HepG2 (cell line): ENCODE measurements around the gene ZNF528. TPM values are rescaled to one million over a fixed set of nuclear protein-coding genes. Genes with fewer than 3 reads are reported as not detected.

Experiments used
- ATAC-seq: fragments of 200-7000 bp; cut with Tn5 transposase; 3 replicates; pipeline ENCODE4 v1.9.1; 2020; ENCODE audit warnings: mild to moderate bottlenecking, moderate library complexity
- BruUV-seq: library from RNA; stranded (reverse); fragments of 400-500 nt; replicated peaks from 2 replicates; lab custom pipeline; 2021; lab: Mats Ljungman, UMichigan
- CTCF ChIA-PET: fragments of 300-600 bp; formaldehyde crosslinking; extraction: SDS; loops from one replicate; lab custom pipeline; 2021; ENCODE audit warnings: low total read pairs, inconsistent platforms, low intra/inter-chr PET ratio; lab: Yijun Ruan, JAX
- POLR2A ChIA-PET: fragments of 350-600 bp; sonication (Branson Sonifier 250); formaldehyde crosslinking; loops from one replicate; lab custom pipeline; 2020; ENCODE audit warnings: antibody characterized with exemption, inconsistent platforms; lab: Yijun Ruan, JAX
- DNase-seq: peaks from one replicate; pipeline ENCODE4 v3.0.0-alpha.2; 2015; ENCODE audit warnings: low spot score
- FAIRE-seq: peaks from 3 replicates; lab custom pipeline; 2011; peaks lifted over from hg19 to GRCh38; lab: Jason Lieb, UNC
- H2AFZ ChIP-seq: one replicate; pipeline ENCODE4 v1.6.1; 2011; ENCODE audit warnings: low read length, inconsistent platforms
- H3K27ac ChIP-seq: fragments of 300-600 bp; 3 replicates; pipeline ENCODE4 v1.8.0; 2011; ENCODE audit warnings: mixed run types, mild to moderate bottlenecking, mixed read lengths, low read length, inconsistent platforms; ENCODE audit not compliant: insufficient read depth; ENCODE audit errors: extremely low read length
- H3K27me3 ChIP-seq, 2 experiments: fragments of 200-600 bp in 1 of 2; 2 replicates in 1 of 2; 3 replicates in 1 of 2; pipeline versions ENCODE4 v1.6.0 to v1.8.0; 2011; ENCODE audit warnings: low read length in 2 of 2, mild to moderate bottlenecking in 2 of 2, moderate library complexity in 2 of 2, inconsistent platforms in 1 of 2; ENCODE audit not compliant: insufficient read depth in 2 of 2, control insufficient read depth in 1 of 2
- H3K36me3 ChIP-seq, 2 experiments: fragments of 200-600 bp in 1 of 2; replicated peaks in 1 of 2; 2 replicates in 1 of 2; 3 replicates in 1 of 2; pipeline versions ENCODE4 v1.5.1 to v1.8.0; 2011; ENCODE audit warnings: low read length in 2 of 2, inconsistent platforms in 1 of 2; ENCODE audit not compliant: insufficient read depth in 2 of 2, control insufficient read depth in 1 of 2
- H3K4me1 ChIP-seq: 2 replicates; pipeline ENCODE4 v1.5.1; 2012; ENCODE audit warnings: low read length, inconsistent platforms; ENCODE audit not compliant: insufficient read depth
- H3K4me2 ChIP-seq: 2 replicates; pipeline ENCODE4 v1.6.0; 2011; ENCODE audit warnings: low read depth, low read length, inconsistent platforms
- H3K4me3 ChIP-seq, 3 experiments: fragments of 200-600 bp in 1 of 3; sonication (generic), shearing (Covaris generic) in 1 of 3; replicated peaks in 1 of 3; 2 replicates each; pipeline ENCODE4 v1.5.1; 2011 to 2016; ENCODE audit warnings: low read length in 3 of 3, inconsistent platforms in 2 of 3, low read depth in 2 of 3, mild to moderate bottlenecking in 2 of 3, control low read depth in 1 of 3, mixed read lengths in 1 of 3; ENCODE audit not compliant: insufficient read depth in 1 of 3
- H3K79me2 ChIP-seq: one replicate; pipeline ENCODE4 v1.6.1; 2011; ENCODE audit warnings: low read length, inconsistent platforms; ENCODE audit not compliant: insufficient read depth
- H3K9ac ChIP-seq: 2 replicates; pipeline ENCODE4 v1.6.0; 2011; ENCODE audit warnings: mild to moderate bottlenecking, low read depth, low read length, inconsistent platforms; ENCODE audit not compliant: insufficient read depth
- H3K9me3 ChIP-seq: 2 replicates; pipeline ENCODE4 v1.5.1; 2012; ENCODE audit warnings: mild to moderate bottlenecking, low read length
- H4K20me1 ChIP-seq: 2 replicates; pipeline ENCODE4 v1.6.0; 2011; ENCODE audit warnings: inconsistent platforms, mild to moderate bottlenecking, low read length, moderate library complexity; ENCODE audit not compliant: insufficient read depth
- ATM ChIP-seq: fragments of 450-650 bp; IDR thresholded peaks from 2 replicates; pipeline ENCODE4 v1.7.1; 2017; ENCODE audit warnings: mild to moderate bottlenecking, borderline replicate concordance
- STAG1 ChIP-seq: sonication (generic); formaldehyde crosslinking; IDR thresholded peaks from 2 replicates; pipeline ENCODE4 v1.4.0; 2020; ENCODE audit warnings: missing genetic modification reagents
- WGBS: methylation state at CpG from one replicate; pipeline ENCODE4 v1.1.6; 2017; ENCODE audit warnings: low lambda C conversion rate; 5-methylcytosine and 5-hydroxymethylcytosine counted together
- in situ Hi-C: cut with HindIII; loops from 2 replicates; pipeline ENCODE4 v1.10.0; 2017; ENCODE audit warnings: low pct_unique_long_range_greater_than_20kb; ENCODE audit not compliant: extremely low pct_ligation_motif_present
- intact Hi-C: fragments of 100-400 bp; cut with micrococcal nuclease; formaldehyde crosslinking; loops from one replicate; pipeline ENCODE4 v1.10.0; 2022; ENCODE audit not compliant: unreplicated experiment
- polyA plus RNA-seq, 8 experiments: library from polyadenylated mRNA; depleted of rRNA in 3 of 8; stranded (reverse) in 7 of 8; unstranded in 1 of 8; fragments of >200 nt; fragmentation: Illumina TruSeq in 4 of 8; extraction: Trizol in 4 of 8; gene quantifications; 2 replicates each; pipeline versions ENCODE4 v1.2.1 to v1.2.3, GENCODE V29; 2011 to 2016; ENCODE audit warnings: low read depth in 4 of 8, missing spikeins in 1 of 8, mixed read lengths in 1 of 8; ENCODE audit not compliant: insufficient read depth in 1 of 8
- small RNA-seq, 3 experiments: library from RNA; depleted of rRNA; stranded (forward); fragments of <200 nt; gene quantifications; one replicate each; pipeline ENCODE3, GENCODE V24; 2012; ENCODE audit warnings: low read depth in 2 of 3, low replicate concordance in 1 of 3; ENCODE audit not compliant: insufficient read length in 3 of 3, insufficient read depth in 2 of 3
- total RNA-seq, 5 experiments: library from RNA; depleted of rRNA; stranded (reverse); fragments of >200 nt; fragmentation: Illumina TruSeq; extraction: Trizol; gene quantifications; 2 replicates each; pipeline ENCODE4 v1.2.3, GENCODE V29; 2016; ENCODE audit warnings: low read depth in 1 of 5
- TF ChIP-seq, protein P1 (sequence below): sonication (generic); formaldehyde crosslinking; IDR thresholded peaks from 2 replicates; pipeline ENCODE4 v1.5.0; 2020; ENCODE audit warnings: mild to moderate bottlenecking, missing genetic modification reagents, moderate library complexity

The ZNF528 gene
- total and polyA plus RNA-seq, 2 of the 13 experiments (the other 11 are each of a cell fraction or from before 2014, with no cell fraction given) = 4.1 to 10.0 TPM

- H3K4me3 ChIP-seq = no peak overlapping the region
- H2AFZ ChIP-seq = no peak overlapping the region
- no TSS peak for BruUV-seq
- H3K27ac ChIP-seq = no peak overlapping the region
- DNase-seq (peak; percentile 24), FAIRE-seq (no peak), ATAC-seq (no peak)
- H4K20me1 ChIP-seq = no peaks in the 10 kb centered on the region
- H3K9ac ChIP-seq = no peak overlapping the region
- H3K27me3 ChIP-seq = no peaks in the 10 kb centered on the region
- no peaks in the 10 kb centered on the region for H3K79me2 ChIP-seq
- POLR2A ChIA-PET = no interaction called here
- peaks cover 96% of the 10 kb centered on the region for H3K9me3 ChIP-seq
- CTCF ChIA-PET = interaction anchor here (1.3 kb wide), 1 partner anchor 217 kb away, joined by 9 read pairs; no protein-coding TSS in a partner anchor
- intact Hi-C loops (no loop called here), in situ Hi-C loops (no loop called here)
- H3K4me1 ChIP-seq = no peaks in the 10 kb centered on the region
- no peaks in the 10 kb centered on the region for H3K36me3 ChIP-seq
- TF ChIP-seq, protein P1, sequence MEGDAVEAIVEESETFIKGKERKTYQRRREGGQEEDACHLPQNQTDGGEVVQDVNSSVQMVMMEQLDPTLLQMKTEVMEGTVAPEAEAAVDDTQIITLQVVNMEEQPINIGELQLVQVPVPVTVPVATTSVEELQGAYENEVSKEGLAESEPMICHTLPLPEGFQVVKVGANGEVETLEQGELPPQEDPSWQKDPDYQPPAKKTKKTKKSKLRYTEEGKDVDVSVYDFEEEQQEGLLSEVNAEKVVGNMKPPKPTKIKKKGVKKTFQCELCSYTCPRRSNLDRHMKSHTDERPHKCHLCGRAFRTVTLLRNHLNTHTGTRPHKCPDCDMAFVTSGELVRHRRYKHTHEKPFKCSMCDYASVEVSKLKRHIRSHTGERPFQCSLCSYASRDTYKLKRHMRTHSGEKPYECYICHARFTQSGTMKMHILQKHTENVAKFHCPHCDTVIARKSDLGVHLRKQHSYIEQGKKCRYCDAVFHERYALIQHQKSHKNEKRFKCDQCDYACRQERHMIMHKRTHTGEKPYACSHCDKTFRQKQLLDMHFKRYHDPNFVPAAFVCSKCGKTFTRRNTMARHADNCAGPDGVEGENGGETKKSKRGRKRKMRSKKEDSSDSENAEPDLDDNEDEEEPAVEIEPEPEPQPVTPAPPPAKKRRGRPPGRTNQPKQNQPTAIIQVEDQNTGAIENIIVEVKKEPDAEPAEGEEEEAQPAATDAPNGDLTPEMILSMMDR (CRISPR knock-in tag) = peak; percentile 49
- TF ChIP-seq ATM (no peak), STAG1 (CRISPR knock-in tag) (peak; percentile 54)
- WGBS = 55% methylated on average over 13 of the region's 14 CpGs
- H3K4me2 ChIP-seq = no peak overlapping the region
Observed at GRCh38 chr19:52464798-52465470, 67.3 kb downstream of the ZNF528 start.

Small RNA genes lying within 50 kb of the gene (small RNA-seq; reads per million reads assigned to genes)
- gene AC010332.1 = 0 reads per million in 3 experiments

Other genes with a start within 250 kb of the ZNF528 start
- 5.3 and 5.8 TPM in 2 replicates for gene ZNF836, start 226.2 kb upstream of the ZNF528 start, total RNA-seq (2016; rRNA removed; fragmentation: Illumina TruSeq; extraction: Trizol)
- 1.6 and 1.7 TPM in 2 replicates for gene ZNF836, start 226.2 kb upstream of the ZNF528 start, polyA plus RNA-seq (2011; rRNA removed)
- 130 and 141 TPM in 2 replicates for gene PPP2R1A, start 207.8 kb upstream of the ZNF528 start, total RNA-seq (2016; rRNA removed; fragmentation: Illumina TruSeq; extraction: Trizol)
- gene PPP2R1A, start 207.8 kb upstream of the ZNF528 start, polyA plus RNA-seq (2011; rRNA removed) = 86.7 and 106 TPM in 2 replicates
- gene ZNF766, start 128.3 kb upstream of the ZNF528 start, total RNA-seq (2016; rRNA removed; fragmentation: Illumina TruSeq; extraction: Trizol) = 10.3 and 15.8 TPM in 2 replicates
- 4.2 and 5.2 TPM in 2 replicates for gene ZNF766, start 128.3 kb upstream of the ZNF528 start, polyA plus RNA-seq (2011; rRNA removed)
- gene ZNF480, start 100.7 kb upstream of the ZNF528 start, total RNA-seq (2016; rRNA removed; fragmentation: Illumina TruSeq; extraction: Trizol) = 9.6 and 22.2 TPM in 2 replicates
- 2.1 and 3.0 TPM in 2 replicates for gene ZNF480, start 100.7 kb upstream of the ZNF528 start, polyA plus RNA-seq (2011; rRNA removed)
- 0.60 and 0.69 TPM in 2 replicates for gene ZNF610, start 61.6 kb upstream of the ZNF528 start, total RNA-seq (2016; rRNA removed; fragmentation: Illumina TruSeq; extraction: Trizol)
- 0.32 and 0.47 TPM in 2 replicates for gene ZNF610, start 61.6 kb upstream of the ZNF528 start, polyA plus RNA-seq (2011; rRNA removed)
- 0.18 TPM in 1 of 2 replicates, not detected in the other for gene ZNF880, start 27.9 kb upstream of the ZNF528 start, total RNA-seq (2016; rRNA removed; fragmentation: Illumina TruSeq; extraction: Trizol)
- gene ZNF880, start 27.9 kb upstream of the ZNF528 start, polyA plus RNA-seq (2011; rRNA removed) = 0.03 and 0.10 TPM in 2 replicates
- 0.04 TPM in 1 of 2 replicates, not detected in the other for gene ZNF534, start 31.3 kb downstream of the ZNF528 start, total RNA-seq (2016; rRNA removed; fragmentation: Illumina TruSeq; extraction: Trizol)
- gene ZNF534, start 31.3 kb downstream of the ZNF528 start, polyA plus RNA-seq (2011; rRNA removed) = 0.08 TPM in 1 of 2 replicates, not detected in the other
- gene ZNF578, start 55.7 kb downstream of the ZNF528 start, total RNA-seq (2016; rRNA removed; fragmentation: Illumina TruSeq; extraction: Trizol) = not detected in 2 replicates
- gene ZNF578, start 55.7 kb downstream of the ZNF528 start, polyA plus RNA-seq (2011; rRNA removed) = not detected in 2 replicates
- gene ZNF808, start 129.8 kb downstream of the ZNF528 start, total RNA-seq (2016; rRNA removed; fragmentation: Illumina TruSeq; extraction: Trizol) = 7.4 and 17.5 TPM in 2 replicates
- 3.0 and 3.3 TPM in 2 replicates for gene ZNF808, start 129.8 kb downstream of the ZNF528 start, polyA plus RNA-seq (2011; rRNA removed)
- gene ZNF701, start 172.4 kb downstream of the ZNF528 start, total RNA-seq (2016; rRNA removed; fragmentation: Illumina TruSeq; extraction: Trizol) = 6.3 and 7.7 TPM in 2 replicates
- 4.5 and 5.0 TPM in 2 replicates for gene ZNF701, start 172.4 kb downstream of the ZNF528 start, polyA plus RNA-seq (2011; rRNA removed)
- 20.4 and 22.6 TPM in 2 replicates for gene ZNF83, start 240.5 kb downstream of the ZNF528 start, total RNA-seq (2016; rRNA removed; fragmentation: Illumina TruSeq; extraction: Trizol)
- 44.5 and 50.9 TPM in 2 replicates for gene ZNF83, start 240.5 kb downstream of the ZNF528 start, polyA plus RNA-seq (2011; rRNA removed)